WTC11 (cell line): ENCODE results near the gene AMY2B.

Experiments
- FOXP1 ChIP-seq: sonication (generic); formaldehyde crosslinking; IDR thresholded peaks from 2 replicates; pipeline ENCODE4 v1.8.0; 2022; ENCODE audit warnings: missing genetic modification reagents, mild to moderate bottlenecking, moderate library complexity, borderline replicate concordance
- GABPB1 ChIP-seq: sonication (generic); formaldehyde crosslinking; IDR thresholded peaks from 2 replicates; pipeline ENCODE4 v1.8.1; 2023; ENCODE audit warnings: mild to moderate bottlenecking, missing genetic modification reagents
- KAT7 ChIP-seq: sonication (generic); formaldehyde crosslinking; IDR thresholded peaks from 2 replicates; pipeline ENCODE4 v1.8.1; 2023; ENCODE audit warnings: missing genetic modification reagents, mild to moderate bottlenecking, borderline replicate concordance
- MXD4 ChIP-seq: fragments of 250-450 bp; sonication (Bioruptor Pico); IDR thresholded peaks from 2 replicates; pipeline ENCODE4 v1.8.0; 2021; ENCODE audit warnings: mild to moderate bottlenecking, moderate library complexity, borderline replicate concordance
- TF ChIP-seq, protein P1 (sequence below): fragments of 200-600 bp; IDR thresholded peaks from 2 replicates; pipeline ENCODE4 v1.8.0; 2022; ENCODE audit warnings: antibody characterized with exemption
- TF ChIP-seq, protein P2 (sequence below): sonication (generic); formaldehyde crosslinking; IDR thresholded peaks from 2 replicates; pipeline ENCODE4 v1.8.0; 2022; ENCODE audit warnings: mild to moderate bottlenecking, missing genetic modification reagents
- TF ChIP-seq, protein P3 (sequence below): sonication (generic); formaldehyde crosslinking; IDR thresholded peaks from 2 replicates; pipeline ENCODE4 v1.8.1; 2022; ENCODE audit warnings: low read depth, mild to moderate bottlenecking, moderate library complexity, missing genetic modification reagents, borderline replicate concordance
- TF ChIP-seq, protein P4 (sequence below): sonication (generic); formaldehyde crosslinking; IDR thresholded peaks from 2 replicates; pipeline ENCODE4 v1.8.1; 2023; ENCODE audit warnings: mild to moderate bottlenecking, missing genetic modification reagents, moderate library complexity
- TF ChIP-seq, protein P5 (sequence below): sonication (generic); formaldehyde crosslinking; IDR thresholded peaks from 2 replicates; pipeline ENCODE4 v1.8.1; 2023; ENCODE audit warnings: mild to moderate bottlenecking, missing genetic modification reagents
- TF ChIP-seq, protein P6 (sequence below): fragments of 250-450 bp; sonication (Bioruptor Pico); conservative IDR thresholded peaks from 2 replicates; pipeline ENCODE4 v1.9.0; 2021; ENCODE audit warnings: mild to moderate bottlenecking

DNA sequence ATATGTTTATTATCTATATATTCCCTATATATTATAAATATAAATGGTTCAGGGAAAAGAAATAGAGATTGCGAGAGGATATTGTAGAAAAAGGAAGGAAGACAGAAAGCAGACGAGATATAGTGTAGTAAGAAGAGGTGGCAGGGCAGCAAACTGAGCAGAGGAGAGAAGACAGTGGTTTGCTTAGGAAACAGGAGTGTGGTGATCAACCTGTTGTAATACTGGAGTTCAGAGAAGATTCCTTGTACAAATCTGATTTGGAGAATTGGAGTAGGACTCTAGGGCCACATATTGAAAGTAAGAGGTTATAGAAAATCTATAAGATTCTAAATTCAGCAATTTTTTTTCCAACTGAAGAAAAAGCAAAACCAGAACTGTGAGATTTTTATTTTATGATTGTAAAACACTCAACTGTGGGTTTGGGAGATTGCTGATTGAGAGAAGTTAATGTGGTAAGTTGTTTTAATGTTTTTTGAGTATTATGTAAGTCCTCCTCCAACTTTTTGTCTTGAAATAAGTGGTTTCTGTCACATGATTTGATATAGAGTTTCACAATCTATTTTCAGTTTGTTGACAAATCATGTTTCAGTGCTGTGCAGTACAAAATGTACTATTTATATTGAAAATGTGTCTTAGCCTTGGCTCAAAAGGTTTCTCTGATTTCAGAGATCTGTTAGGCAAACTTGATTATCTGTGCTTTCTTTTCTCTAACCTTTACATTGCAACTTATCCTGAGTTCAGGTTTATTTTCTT, 9.6 kb upstream of the AMY2B start:
- TF ChIP-seq FOXP1 (CRISPR knock-in tag) (no peak), GABPB1 (CRISPR knock-in tag) (no peak), KAT7 (CRISPR knock-in tag) (no peak), MXD4 (no peak)
- TF ChIP-seq, protein P1, sequence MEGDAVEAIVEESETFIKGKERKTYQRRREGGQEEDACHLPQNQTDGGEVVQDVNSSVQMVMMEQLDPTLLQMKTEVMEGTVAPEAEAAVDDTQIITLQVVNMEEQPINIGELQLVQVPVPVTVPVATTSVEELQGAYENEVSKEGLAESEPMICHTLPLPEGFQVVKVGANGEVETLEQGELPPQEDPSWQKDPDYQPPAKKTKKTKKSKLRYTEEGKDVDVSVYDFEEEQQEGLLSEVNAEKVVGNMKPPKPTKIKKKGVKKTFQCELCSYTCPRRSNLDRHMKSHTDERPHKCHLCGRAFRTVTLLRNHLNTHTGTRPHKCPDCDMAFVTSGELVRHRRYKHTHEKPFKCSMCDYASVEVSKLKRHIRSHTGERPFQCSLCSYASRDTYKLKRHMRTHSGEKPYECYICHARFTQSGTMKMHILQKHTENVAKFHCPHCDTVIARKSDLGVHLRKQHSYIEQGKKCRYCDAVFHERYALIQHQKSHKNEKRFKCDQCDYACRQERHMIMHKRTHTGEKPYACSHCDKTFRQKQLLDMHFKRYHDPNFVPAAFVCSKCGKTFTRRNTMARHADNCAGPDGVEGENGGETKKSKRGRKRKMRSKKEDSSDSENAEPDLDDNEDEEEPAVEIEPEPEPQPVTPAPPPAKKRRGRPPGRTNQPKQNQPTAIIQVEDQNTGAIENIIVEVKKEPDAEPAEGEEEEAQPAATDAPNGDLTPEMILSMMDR = no peak
- TF ChIP-seq, protein P2, sequence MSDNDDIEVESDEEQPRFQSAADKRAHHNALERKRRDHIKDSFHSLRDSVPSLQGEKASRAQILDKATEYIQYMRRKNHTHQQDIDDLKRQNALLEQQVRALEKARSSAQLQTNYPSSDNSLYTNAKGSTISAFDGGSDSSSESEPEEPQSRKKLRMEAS (CRISPR knock-in tag) = no peak
- TF ChIP-seq, protein P3, sequence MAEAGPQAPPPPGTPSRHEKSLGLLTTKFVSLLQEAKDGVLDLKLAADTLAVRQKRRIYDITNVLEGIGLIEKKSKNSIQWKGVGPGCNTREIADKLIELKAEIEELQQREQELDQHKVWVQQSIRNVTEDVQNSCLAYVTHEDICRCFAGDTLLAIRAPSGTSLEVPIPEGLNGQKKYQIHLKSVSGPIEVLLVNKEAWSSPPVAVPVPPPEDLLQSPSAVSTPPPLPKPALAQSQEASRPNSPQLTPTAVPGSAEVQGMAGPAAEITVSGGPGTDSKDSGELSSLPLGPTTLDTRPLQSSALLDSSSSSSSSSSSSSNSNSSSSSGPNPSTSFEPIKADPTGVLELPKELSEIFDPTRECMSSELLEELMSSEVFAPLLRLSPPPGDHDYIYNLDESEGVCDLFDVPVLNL = no peak
- TF ChIP-seq, protein P4, sequence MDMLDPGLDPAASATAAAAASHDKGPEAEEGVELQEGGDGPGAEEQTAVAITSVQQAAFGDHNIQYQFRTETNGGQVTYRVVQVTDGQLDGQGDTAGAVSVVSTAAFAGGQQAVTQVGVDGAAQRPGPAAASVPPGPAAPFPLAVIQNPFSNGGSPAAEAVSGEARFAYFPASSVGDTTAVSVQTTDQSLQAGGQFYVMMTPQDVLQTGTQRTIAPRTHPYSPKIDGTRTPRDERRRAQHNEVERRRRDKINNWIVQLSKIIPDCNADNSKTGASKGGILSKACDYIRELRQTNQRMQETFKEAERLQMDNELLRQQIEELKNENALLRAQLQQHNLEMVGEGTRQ = no peak
- TF ChIP-seq, protein P5, sequence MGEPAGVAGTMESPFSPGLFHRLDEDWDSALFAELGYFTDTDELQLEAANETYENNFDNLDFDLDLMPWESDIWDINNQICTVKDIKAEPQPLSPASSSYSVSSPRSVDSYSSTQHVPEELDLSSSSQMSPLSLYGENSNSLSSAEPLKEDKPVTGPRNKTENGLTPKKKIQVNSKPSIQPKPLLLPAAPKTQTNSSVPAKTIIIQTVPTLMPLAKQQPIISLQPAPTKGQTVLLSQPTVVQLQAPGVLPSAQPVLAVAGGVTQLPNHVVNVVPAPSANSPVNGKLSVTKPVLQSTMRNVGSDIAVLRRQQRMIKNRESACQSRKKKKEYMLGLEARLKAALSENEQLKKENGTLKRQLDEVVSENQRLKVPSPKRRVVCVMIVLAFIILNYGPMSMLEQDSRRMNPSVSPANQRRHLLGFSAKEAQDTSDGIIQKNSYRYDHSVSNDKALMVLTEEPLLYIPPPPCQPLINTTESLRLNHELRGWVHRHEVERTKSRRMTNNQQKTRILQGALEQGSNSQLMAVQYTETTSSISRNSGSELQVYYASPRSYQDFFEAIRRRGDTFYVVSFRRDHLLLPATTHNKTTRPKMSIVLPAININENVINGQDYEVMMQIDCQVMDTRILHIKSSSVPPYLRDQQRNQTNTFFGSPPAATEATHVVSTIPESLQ (CRISPR knock-in tag) = no peak
- TF ChIP-seq, protein P6, sequence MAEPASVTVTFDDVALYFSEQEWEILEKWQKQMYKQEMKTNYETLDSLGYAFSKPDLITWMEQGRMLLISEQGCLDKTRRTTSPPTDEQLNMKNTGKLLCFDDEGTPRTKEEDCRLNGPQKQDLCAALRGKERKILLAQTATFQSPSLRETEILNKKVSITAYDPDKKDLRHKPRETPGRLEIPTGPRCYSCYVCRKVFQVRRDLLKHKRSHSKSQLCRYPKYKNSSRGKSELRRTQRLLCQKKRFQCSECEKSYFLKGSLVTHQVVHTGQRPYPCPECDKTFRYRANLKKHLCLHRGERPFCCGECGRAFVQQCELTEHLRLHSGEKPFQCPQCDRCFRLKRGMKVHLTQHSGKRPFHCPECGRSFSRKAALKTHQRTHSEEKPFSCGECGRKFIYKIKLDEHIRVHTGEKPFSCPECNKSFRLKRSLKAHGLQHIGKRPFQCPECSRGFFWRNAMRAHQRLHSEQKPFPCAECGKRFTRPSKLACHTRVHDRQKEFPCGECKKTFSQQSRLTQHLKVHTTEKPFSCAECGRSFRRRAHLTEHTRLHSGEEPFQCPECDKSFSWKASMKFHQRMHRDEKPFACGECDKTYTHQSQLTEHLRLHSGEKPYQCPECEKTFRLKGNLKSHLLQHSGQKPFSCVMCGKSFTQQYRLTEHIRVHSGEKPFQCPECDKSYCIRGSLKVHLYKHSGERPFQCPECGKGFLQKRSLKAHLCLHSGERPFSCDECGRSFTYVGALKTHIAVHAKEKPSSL (CRISPR knock-in tag) = no peak
